ENCODE measurements around the gene IFT80. TPM values are rescaled to one million over a fixed set of nuclear protein-coding genes. Genes with fewer than 3 reads are reported as not detected.
A peak's percentile ranks its signal among the peaks of the same experiment; 100 is the strongest.
"Not testable (repeated sequence)": the region's sequence is repeated elsewhere in the genome, so short reads cannot be mapped to it uniquely, and the experiment has no call there.

Gene IFT80
- total RNA-seq, 2 experiments from 2014 or later = 27.5 to 29.7 TPM

GRCh38 chr3:160376681-160377080 lies 22.3 kb downstream of the IFT80 start:
- H3K36me3 Mint-ChIP-seq (ENCODE audit: low read depth) = peaks cover 25% of the 10 kb centered on the region
- ATAC-seq = no peak
- ChIA-PET CTCF (no interaction called here), POLR2A (no interaction called here)
- no peak overlapping the region for H3K4me3 Mint-ChIP-seq
- H3K9me3 Mint-ChIP-seq (ENCODE audit: insufficient read depth) = no peaks in the 10 kb centered on the region
- H3K4me1 Mint-ChIP-seq (ENCODE audit: low read depth) = no peaks in the 10 kb centered on the region
- DNase-seq = no peak
- H3K27ac Mint-ChIP-seq = no peak overlapping the region
- H3K27me3 Mint-ChIP-seq (ENCODE audit: low read depth) = no peaks in the 10 kb centered on the region

- POLR2A ChIA-PET = no interaction called here
These were observed 24.1 kb downstream of the IFT80 start for GRCh38 chr3:160374925-160375324.

GRCh38 chr3:160374472-160374871 lies 24.6 kb downstream of the IFT80 start:
- H3K27me3 Mint-ChIP-seq (ENCODE audit: low read depth) = no peaks in the 10 kb centered on the region
- no peak overlapping the region for H3K27ac Mint-ChIP-seq
- POLR2A ChIA-PET = no interaction called here
- no peak overlapping the region for H3K4me3 Mint-ChIP-seq
- H3K9me3 Mint-ChIP-seq (ENCODE audit: insufficient read depth) = no peaks in the 10 kb centered on the region
- CTCF ChIA-PET = no interaction called here
- no peak for ATAC-seq
- peaks cover 7% of the 10 kb centered on the region for H3K4me1 Mint-ChIP-seq (ENCODE audit: low read depth)
- DNase-seq = no peak
- H3K36me3 Mint-ChIP-seq (ENCODE audit: low read depth) = peaks cover 25% of the 10 kb centered on the region

More at GRCh38 chr3:160374925-160375324, 24.1 kb downstream of the IFT80 start:
- Mint-ChIP-seq H3K9me3 (ENCODE audit: insufficient read depth) (no peaks in the 10 kb centered on the region), H3K27me3 (ENCODE audit: low read depth) (no peaks in the 10 kb centered on the region), H3K27ac (no peak overlapping the region), H3K4me3 (no peak overlapping the region), H3K4me1 (ENCODE audit: low read depth) (peaks cover 4% of the 10 kb centered on the region), H3K36me3 (ENCODE audit: low read depth) (peaks cover 25% of the 10 kb centered on the region)
- ATAC-seq = no peak
- no peak for DNase-seq
- CTCF ChIA-PET = no interaction called here

- H3K4me3 Mint-ChIP-seq = no peak overlapping the region
- no peak overlapping the region for H3K27ac Mint-ChIP-seq
- DNase-seq (no peak), ATAC-seq (no peak)
- no peaks in the 10 kb centered on the region for H3K27me3 Mint-ChIP-seq (ENCODE audit: low read depth)
- peaks cover 25% of the 10 kb centered on the region for H3K36me3 Mint-ChIP-seq (ENCODE audit: low read depth)
- POLR2A ChIA-PET = no interaction called here
- H3K9me3 Mint-ChIP-seq (ENCODE audit: insufficient read depth) = no peaks in the 10 kb centered on the region
- peaks cover 10% of the 10 kb centered on the region for H3K4me1 Mint-ChIP-seq (ENCODE audit: low read depth)
- CTCF ChIA-PET = no interaction called here
These were observed 25.4 kb downstream of the IFT80 start for GRCh38 chr3:160373655-160374054.

GRCh38 chr3:160372780-160373179 lies 26.2 kb downstream of the IFT80 start:
- ChIA-PET CTCF (no interaction called here), POLR2A (no interaction called here)
- no peaks in the 10 kb centered on the region for H3K9me3 Mint-ChIP-seq (ENCODE audit: insufficient read depth)
- H3K4me3 Mint-ChIP-seq = no peak overlapping the region
- peaks cover 25% of the 10 kb centered on the region for H3K36me3 Mint-ChIP-seq (ENCODE audit: low read depth)
- H3K27me3 Mint-ChIP-seq (ENCODE audit: low read depth) = no peaks in the 10 kb centered on the region
- no peak for ATAC-seq
- no peak overlapping the region for H3K27ac Mint-ChIP-seq
- H3K4me1 Mint-ChIP-seq (ENCODE audit: low read depth) = peaks cover 14% of the 10 kb centered on the region
- DNase-seq = no peak

GRCh38 chr3:160370987-160371857 lies 27.8 kb downstream of the IFT80 start:
- peaks cover 14% of the 10 kb centered on the region for H3K4me1 Mint-ChIP-seq (ENCODE audit: low read depth)
- DNase-seq (no peak), ATAC-seq (no peak)
- no peaks in the 10 kb centered on the region for H3K9me3 Mint-ChIP-seq (ENCODE audit: insufficient read depth)
- no peak overlapping the region for H3K4me3 Mint-ChIP-seq
- H3K36me3 Mint-ChIP-seq (ENCODE audit: low read depth) = peaks cover 19% of the 10 kb centered on the region
- ChIA-PET POLR2A (no interaction called here), CTCF (no interaction called here)
- H3K27ac Mint-ChIP-seq = no peak overlapping the region
- H3K27me3 Mint-ChIP-seq (ENCODE audit: low read depth) = no peaks in the 10 kb centered on the region

- Mint-ChIP-seq H3K4me1 (ENCODE audit: low read depth) (peaks cover 14% of the 10 kb centered on the region), H3K9me3 (ENCODE audit: insufficient read depth) (no peaks in the 10 kb centered on the region), H3K27me3 (ENCODE audit: low read depth) (no peaks in the 10 kb centered on the region), H3K27ac (no peak overlapping the region), H3K36me3 (ENCODE audit: low read depth) (peaks cover 22% of the 10 kb centered on the region), H3K4me3 (no peak overlapping the region)
- no peak for DNase-seq
- no peak for ATAC-seq
- CTCF ChIA-PET = no interaction called here
- POLR2A ChIA-PET = interaction anchor here (1.0 to 1.5 kb wide), 2 partner anchors 29 to 80 kb away, joined by 3 to 4 read pairs; partner anchors contain the start of genes IFT80 and TRIM59
These were observed 29.2 kb downstream of the IFT80 start for GRCh38 chr3:160369784-160370183.

- POLR2A ChIA-PET = interaction anchor here (1.5 kb wide), 1 partner anchor 30 kb away, joined by 4 read pairs; the partner anchor contains the start of gene IFT80
These were observed 30.2 kb downstream of the IFT80 start for GRCh38 chr3:160368804-160369203.

GRCh38 chr3:160365869-160366522 lies 33.0 kb downstream of the IFT80 start:
- Mint-ChIP-seq H3K27ac (no peak overlapping the region), H3K9me3 (ENCODE audit: insufficient read depth) (no peaks in the 10 kb centered on the region), H3K36me3 (ENCODE audit: low read depth) (peaks cover 33% of the 10 kb centered on the region), H3K4me3 (no peak overlapping the region), H3K4me1 (ENCODE audit: low read depth) (peaks cover 16% of the 10 kb centered on the region), H3K27me3 (ENCODE audit: low read depth) (no peaks in the 10 kb centered on the region)
- POLR2A ChIA-PET = no interaction called here
- DNase-seq (no peak), ATAC-seq (no peak)
- CTCF ChIA-PET = no interaction called here

More at GRCh38 chr3:160368804-160369203, 30.2 kb downstream of the IFT80 start:
- ATAC-seq (peak; percentile 61), DNase-seq (no peak)
- Mint-ChIP-seq H3K4me1 (ENCODE audit: low read depth) (peaks cover 14% of the 10 kb centered on the region), H3K27ac (no peak overlapping the region), H3K27me3 (ENCODE audit: low read depth) (no peaks in the 10 kb centered on the region), H3K36me3 (ENCODE audit: low read depth) (peaks cover 20% of the 10 kb centered on the region), H3K4me3 (no peak overlapping the region), H3K9me3 (ENCODE audit: insufficient read depth) (no peaks in the 10 kb centered on the region)
- CTCF ChIA-PET = no interaction called here

GRCh38 chr3:160362896-160363295 lies 36.1 kb downstream of the IFT80 start:
- ATAC-seq; H3K4me3 Mint-ChIP-seq; H3K9me3 Mint-ChIP-seq (ENCODE audit: insufficient read depth); H3K4me1 Mint-ChIP-seq (ENCODE audit: low read depth); CTCF ChIA-PET; POLR2A ChIA-PET; H3K27ac Mint-ChIP-seq; H3K27me3 Mint-ChIP-seq (ENCODE audit: low read depth); DNase-seq: not testable (repeated sequence)
- peaks cover 41% of the 10 kb centered on the region for H3K36me3 Mint-ChIP-seq (ENCODE audit: low read depth)

GRCh38 chr3:160355826-160356225 lies 43.2 kb downstream of the IFT80 start:
- H3K36me3 Mint-ChIP-seq (ENCODE audit: low read depth) = peaks cover 16% of the 10 kb centered on the region
- no peaks in the 10 kb centered on the region for H3K27me3 Mint-ChIP-seq (ENCODE audit: low read depth)
- CTCF ChIA-PET = no interaction called here
- no peak for ATAC-seq
- no peak overlapping the region for H3K27ac Mint-ChIP-seq
- H3K4me3 Mint-ChIP-seq = no peak overlapping the region
- POLR2A ChIA-PET = no interaction called here
- no peak for DNase-seq
- no peaks in the 10 kb centered on the region for H3K9me3 Mint-ChIP-seq (ENCODE audit: insufficient read depth)
- no peaks in the 10 kb centered on the region for H3K4me1 Mint-ChIP-seq (ENCODE audit: low read depth)

GRCh38 chr3:160346511-160346910 lies 52.5 kb downstream of the IFT80 start:
- ChIA-PET CTCF (no interaction called here), POLR2A (no interaction called here)
- H3K27me3 Mint-ChIP-seq (ENCODE audit: low read depth) = no peaks in the 10 kb centered on the region
- H3K27ac Mint-ChIP-seq = no peak overlapping the region
- ATAC-seq (no peak), DNase-seq (no peak)
- no peaks in the 10 kb centered on the region for H3K9me3 Mint-ChIP-seq (ENCODE audit: insufficient read depth)
- no peaks in the 10 kb centered on the region for H3K36me3 Mint-ChIP-seq (ENCODE audit: low read depth)
- no peaks in the 10 kb centered on the region for H3K4me1 Mint-ChIP-seq (ENCODE audit: low read depth)
- H3K4me3 Mint-ChIP-seq = no peak overlapping the region
